Spleen (tissue), 7 donors: ENCODE results near the gene ANKRD10.

Experiments used
- CTCF ChIP-seq, 11 experiments: fragments of 200-600 bp in 7 of 11; fragments of 450-650 bp in 4 of 11; sonication (generic) in 4 of 11; IDR thresholded peaks in 8 of 11; conservative IDR thresholded peaks in 3 of 11; 1 replicate in 7 of 11; 2 replicates in 4 of 11; pipeline versions ENCODE4 v1.4.0 to v1.8.0; 2016 to 2021; ENCODE audit warnings: antibody characterized with exemption in 11 of 11, inconsistent platforms in 4 of 11, mild to moderate bottlenecking in 1 of 11
- POLR2A ChIP-seq, 3 donors: fragments of 450-650 bp; IDR thresholded peaks; one replicate each; pipeline ENCODE4 v1.5.1; 2017; ENCODE audit warnings: antibody characterized with exemption in 3 of 3, mild to moderate bottlenecking in 1 of 3
- POLR2AphosphoS5 ChIP-seq, 3 donors: sonication (generic); formaldehyde crosslinking; IDR thresholded peaks; one replicate each; pipeline ENCODE4 v1.5.1; 2017; ENCODE audit warnings: antibody characterized with exemption in 3 of 3
- donor health status: DM: no; HTN: no; CAD: no; lungs with moderate emphysema.
- donor health status: DM: no; HTN: no; CAD: no.
- donor health status: DM: no; HTN: no; CAD: no.

GRCh38 chr13:110850840-110851239 is 64.0 kb downstream of the ANKRD10 start:
- TF ChIP-seq CTCF (IDR thresholded peaks at IDR 0.05 in 8 of 11, conservative IDR thresholded peaks at IDR 0.05 in 3 of 11) (no peak), POLR2A (IDR thresholded peaks at IDR 0.05) (no peak), POLR2AphosphoS5 (IDR thresholded peaks at IDR 0.05) (no peak)
